Neural cell (in vitro differentiated cells): ENCODE results near the gene UGT1A1. TPM values are rescaled to one million over a fixed set of nuclear protein-coding genes. Genes with fewer than 3 reads are reported as not detected.
A peak's percentile ranks its signal among the peaks of the same experiment; 100 is the strongest.

Source experiments
- H2AFZ ChIP-seq: fragments of 200-600, 300-800 bp; sonication (generic), shearing (Covaris generic); 2 replicates; pipeline ENCODE4 v1.6.0; 2014; ENCODE audit warnings: low read depth, mild to moderate bottlenecking, antibody characterized with exemption, low read length, moderate library complexity
- H3F3A ChIP-seq: fragments of 200-600 bp; shearing (Covaris generic); 2 replicates; pipeline ENCODE4 v1.6.1; 2016; ENCODE audit warnings: mild to moderate bottlenecking, moderate library complexity, mixed read lengths, antibody characterized with exemption, low read length; ENCODE audit not compliant: insufficient read depth, poor library complexity, severe bottlenecking
- H3K27ac ChIP-seq: fragments of 200-600, 300-800 bp; sonication (generic), shearing (Covaris generic); 2 replicates; pipeline ENCODE4 v1.5.1; 2014; ENCODE audit warnings: mild to moderate bottlenecking, low read length, moderate library complexity
- H3K27me3 ChIP-seq: fragments of 300-800, 200-600 bp; sonication (generic), shearing (Covaris generic); 2 replicates; pipeline ENCODE4 v1.6.0; 2014; ENCODE audit warnings: mild to moderate bottlenecking, low read depth, low read length, moderate library complexity; ENCODE audit not compliant: insufficient read depth
- H3K36me3 ChIP-seq: fragments of 300-800, 200-600 bp; sonication (generic), shearing (Covaris generic); 2 replicates; pipeline ENCODE4 v1.5.1; 2014; ENCODE audit warnings: mild to moderate bottlenecking, antibody characterized with exemption, low read length, moderate library complexity; ENCODE audit not compliant: insufficient read depth
- H3K4me2 ChIP-seq: fragments of 300-800, 200-600 bp; sonication (generic), shearing (Covaris generic); 2 replicates; pipeline ENCODE4 v1.6.0; 2014; ENCODE audit warnings: mild to moderate bottlenecking, low read length
- H3K4me3 ChIP-seq: fragments of 300-800, 200-600 bp; sonication (generic), shearing (Covaris generic); 2 replicates; pipeline ENCODE4 v1.5.1; 2014; ENCODE audit warnings: mild to moderate bottlenecking, low read length, moderate library complexity
- H3K79me2 ChIP-seq: fragments of 200-600 bp; shearing (Covaris generic); replicated peaks from 2 replicates; pipeline ENCODE4 v1.6.0; 2014; ENCODE audit warnings: mild to moderate bottlenecking, low read length, moderate library complexity; ENCODE audit not compliant: insufficient read depth
- H3K9ac ChIP-seq: fragments of 300-800, 200-600 bp; sonication (generic), shearing (Covaris generic); 2 replicates; pipeline ENCODE4 v1.6.1; 2016; ENCODE audit warnings: mild to moderate bottlenecking, low read length, mixed read lengths
- H3K9me2 ChIP-seq: fragments of 200-600 bp; shearing (Covaris generic); 2 replicates; pipeline ENCODE4 v1.6.1; 2016; ENCODE audit warnings: mild to moderate bottlenecking, low read length, mixed read lengths; ENCODE audit not compliant: insufficient read depth
- H3K9me3 ChIP-seq: fragments of 200-600, 300-800 bp; sonication (generic), shearing (Covaris generic); 2 replicates; pipeline ENCODE4 v1.6.1; 2016; ENCODE audit warnings: mild to moderate bottlenecking, mixed run types, low read length, moderate library complexity, mixed read lengths
- H4K20me1 ChIP-seq: fragments of 200-600 bp; shearing (Covaris generic); 2 replicates; pipeline ENCODE4 v1.6.1; 2016; ENCODE audit warnings: mild to moderate bottlenecking, mixed run types; ENCODE audit not compliant: insufficient read depth
- CTCF ChIP-seq: fragments of 450-650 bp; IDR thresholded peaks from 2 replicates; pipeline ENCODE4 v1.5.1; 2014; ENCODE audit warnings: antibody characterized with exemption, mild to moderate bottlenecking, moderate library complexity; ENCODE audit not compliant: poor library complexity, severe bottlenecking
- POLR2AphosphoS5 ChIP-seq: IDR thresholded peaks from 2 replicates; pipeline ENCODE4 v1.6.1; 2012
- REST ChIP-seq: IDR thresholded peaks from 2 replicates; pipeline ENCODE4 v1.6.1; 2012; ENCODE audit warnings: borderline replicate concordance
- SMC3 ChIP-seq: fragments of 450-650 bp; conservative IDR thresholded peaks from 2 replicates; pipeline ENCODE4 v1.6.1; 2014; ENCODE audit warnings: antibody characterized with exemption, mild to moderate bottlenecking, moderate library complexity; ENCODE audit not compliant: poor library complexity
- TAF1 ChIP-seq: IDR thresholded peaks from 2 replicates; pipeline ENCODE4 v1.6.1; 2012; ENCODE audit warnings: low read depth
- polyA minus RNA-seq: library from RNA; depleted of rRNA, polyadenylated mRNA; stranded (reverse); fragments of >200 nt; gene quantifications from 2 replicates; pipeline ENCODE4 v1.2.3, GENCODE V29; 2014
- polyA plus RNA-seq: library from polyadenylated mRNA; depleted of rRNA; stranded (reverse); fragments of >200 nt; gene quantifications from 2 replicates; pipeline ENCODE4 v1.2.3, GENCODE V29; 2014

Gene UGT1A1
- polyA plus RNA-seq (not detected in 2 replicates), polyA minus RNA-seq (not detected in 2 replicates)

- TF ChIP-seq REST (no peak), CTCF (no peak)
- no peaks in the 10 kb centered on the region for H3K9me2 ChIP-seq
- H3K36me3 ChIP-seq, result no peaks in the 10 kb centered on the region
- no peak within 1 kb of the TSS for H3K9ac ChIP-seq
- H3K4me2 ChIP-seq, result no peak within 1 kb of the TSS
- H3F3A ChIP-seq, result no peaks in the 10 kb centered on the region
- no peaks in the 10 kb centered on the region for H4K20me1 ChIP-seq
- H3K9me3 ChIP-seq, result no peaks in the 10 kb centered on the region
- no peak within 1 kb of the TSS for H3K27ac ChIP-seq
- no peak within 1 kb of the TSS for H2AFZ ChIP-seq
- H3K27me3 ChIP-seq, result no peaks in the 10 kb centered on the region
- no peak within 1 kb of the TSS for H3K4me3 ChIP-seq
- no peaks in the 10 kb centered on the region for H3K79me2 ChIP-seq
Observed at GRCh38 chr2:233760043-233760442, at the start of gene UGT1A1. Gene UGT1A1 (plus strand): TSS chr2:233760270. CDS start chr2:233760288, 18 bp downstream.

- no peaks in the 10 kb centered on the region for H3K36me3 ChIP-seq
Observed at GRCh38 chr2:233711312-233712008, 48.6 kb upstream of the UGT1A1 start.

More at GRCh38 chr2:233711312-233712008, 48.6 kb upstream of the UGT1A1 start:
- H2AFZ ChIP-seq, result no peak overlapping the region
- H3K9me3 ChIP-seq, result no peaks in the 10 kb centered on the region
- TF ChIP-seq POLR2AphosphoS5, result no peak
- TF ChIP-seq TAF1, result no peak
- TF ChIP-seq SMC3, result no peak
- TF ChIP-seq CTCF, result peak; percentile 32
- no peaks in the 10 kb centered on the region for H3K9me2 ChIP-seq
- H3K27ac ChIP-seq, result no peak overlapping the region
- no peaks in the 10 kb centered on the region for H3F3A ChIP-seq
- no peaks in the 10 kb centered on the region for H4K20me1 ChIP-seq
- H3K4me2 ChIP-seq, result no peak overlapping the region
- H3K9ac ChIP-seq, result no peak overlapping the region
- no peaks in the 10 kb centered on the region for H3K27me3 ChIP-seq
- H3K79me2 ChIP-seq, result no peaks in the 10 kb centered on the region
- H3K4me3 ChIP-seq, result no peak overlapping the region
